ENCODE measurements around the gene TMEM115.

- TF ChIP-seq, protein P1, sequence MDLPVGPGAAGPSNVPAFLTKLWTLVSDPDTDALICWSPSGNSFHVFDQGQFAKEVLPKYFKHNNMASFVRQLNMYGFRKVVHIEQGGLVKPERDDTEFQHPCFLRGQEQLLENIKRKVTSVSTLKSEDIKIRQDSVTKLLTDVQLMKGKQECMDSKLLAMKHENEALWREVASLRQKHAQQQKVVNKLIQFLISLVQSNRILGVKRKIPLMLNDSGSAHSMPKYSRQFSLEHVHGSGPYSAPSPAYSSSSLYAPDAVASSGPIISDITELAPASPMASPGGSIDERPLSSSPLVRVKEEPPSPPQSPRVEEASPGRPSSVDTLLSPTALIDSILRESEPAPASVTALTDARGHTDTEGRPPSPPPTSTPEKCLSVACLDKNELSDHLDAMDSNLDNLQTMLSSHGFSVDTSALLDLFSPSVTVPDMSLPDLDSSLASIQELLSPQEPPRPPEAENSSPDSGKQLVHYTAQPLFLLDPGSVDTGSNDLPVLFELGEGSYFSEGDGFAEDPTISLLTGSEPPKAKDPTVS (IDR thresholded peaks at IDR 0.05; ENCODE audit: low read depth, low read length), result no peak
- TF ChIP-seq HDGF (IDR thresholded peaks at IDR 0.05) (no peak), POLR2AphosphoS2 (IDR thresholded peaks at IDR 0.05; ENCODE audit: low read depth, low read length) (no peak), NFYB (IDR thresholded peaks at IDR 0.05; ENCODE audit: insufficient read depth, low read depth, low read length) (no peak), IKZF1 (conservative IDR thresholded peaks at IDR 0.05) (no peak)
Observed at GRCh38 chr3:50354186-50354764, 5.0 kb downstream of the TMEM115 start.
